AG10803 (cell line): ENCODE measurements around the gene PARD3.

ENCODE experiments used
- DNase-seq: peaks from one replicate; pipeline ENCODE4 v3.0.0; 2010; ENCODE audit warnings: low read depth
- H3K4me3 ChIP-seq: 2 replicates; pipeline ENCODE4 v1.5.1; 2011; ENCODE audit warnings: mild to moderate bottlenecking, low read length, control low read depth
- CTCF ChIP-seq: conservative IDR thresholded peaks from 2 replicates; pipeline ENCODE4 v1.5.1; 2011; ENCODE audit warnings: mild to moderate bottlenecking, low read length, control low read depth, inconsistent platforms

The PARD3 gene

GRCh38 chr10:34290412-34291081 is 524.5 kb downstream of the PARD3 start:
- DNase-seq: peak; percentile 96
- H3K4me3 ChIP-seq: no peak overlapping the region
- no peak for TF ChIP-seq CTCF

DNA sequence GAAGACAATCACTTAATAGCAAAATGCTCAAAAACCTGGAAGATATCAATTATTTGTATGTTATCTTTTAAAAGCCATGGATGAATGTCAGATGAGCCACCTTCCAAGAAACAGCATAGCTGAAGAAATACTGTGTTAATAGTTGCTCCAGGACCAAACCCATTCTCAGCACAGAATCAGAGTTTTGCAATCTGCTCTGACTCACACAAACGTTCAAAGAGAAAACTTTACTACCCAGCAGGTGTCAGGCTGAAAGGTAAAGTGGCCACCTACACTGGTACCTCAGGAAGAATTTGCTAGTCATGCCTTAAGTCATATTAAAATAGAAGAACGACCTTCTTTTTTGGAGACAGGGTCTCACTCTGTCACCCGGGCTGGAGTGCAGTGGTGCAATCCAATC is 526.5 kb downstream of the PARD3 start:
- no peak overlapping the region for H3K4me3 ChIP-seq
- TF ChIP-seq CTCF: no peak
- DNase-seq: peak; percentile 21

- no peak overlapping the region for H3K4me3 ChIP-seq
- TF ChIP-seq CTCF: no peak
- peak; percentile 48 for DNase-seq
Measured at GRCh38 chr10:34286136-34286739, 528.9 kb downstream of the PARD3 start.

- peak; percentile 62 for DNase-seq
- TF ChIP-seq CTCF: no peak
- no peak overlapping the region for H3K4me3 ChIP-seq
Measured at GRCh38 chr10:34281661-34282582, 533.2 kb downstream of the PARD3 start.

GRCh38 chr10:34280599-34281374 is 534.3 kb downstream of the PARD3 start:
- peak; percentile 9; the same call in 1 of the 2 replicates for TF ChIP-seq CTCF
- no peak overlapping the region for H3K4me3 ChIP-seq
- DNase-seq: peak; percentile 96

DNA sequence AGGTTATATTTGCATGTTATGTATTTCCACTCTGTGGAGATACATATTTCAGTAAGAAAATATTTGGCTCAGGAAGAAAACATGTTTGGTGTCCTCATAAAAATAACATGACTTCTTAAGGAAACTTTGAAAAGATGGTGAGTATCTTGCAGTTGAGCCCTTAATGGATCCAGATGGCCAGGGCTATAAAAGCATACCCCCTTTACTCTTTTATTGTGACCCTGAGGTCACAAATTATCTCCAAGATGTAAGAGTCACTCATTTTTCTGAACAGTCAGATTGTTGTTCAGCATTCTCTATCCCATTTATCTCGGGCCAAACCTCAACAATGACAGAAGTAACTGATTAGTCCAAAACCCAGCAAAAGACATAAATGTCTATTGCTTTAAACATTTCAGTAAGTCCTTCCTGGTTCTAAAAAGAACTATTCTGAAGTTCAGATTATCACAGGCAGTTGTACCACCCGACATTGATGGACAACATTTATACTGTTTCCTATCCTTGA is 539.4 kb downstream of the PARD3 start:
- no peak for TF ChIP-seq CTCF
- DNase-seq: no peak
- no peak overlapping the region for H3K4me3 ChIP-seq
